Ishikawa (cell line): ENCODE measurements around the gene KIF12.

Source experiments
- CEBPB ChIP-seq: IDR thresholded peaks from 2 replicates; pipeline ENCODE4 v1.6.1; 2012
- CREB1 ChIP-seq: IDR thresholded peaks from 2 replicates; pipeline ENCODE4 v1.6.1; 2012; ENCODE audit warnings: low read depth
- EGR1 ChIP-seq: IDR thresholded peaks from 2 replicates; pipeline ENCODE4 v1.6.1; 2012
- EP300 ChIP-seq: IDR thresholded peaks from 2 replicates; pipeline ENCODE4 v1.6.1; 2012; ENCODE audit warnings: borderline replicate concordance
- FOXM1 ChIP-seq: IDR thresholded peaks from 2 replicates; pipeline ENCODE4 v1.6.1; 2012; ENCODE audit warnings: low read depth, borderline replicate concordance
- MAX ChIP-seq: IDR thresholded peaks from 2 replicates; pipeline ENCODE4 v1.6.1; 2012
- REST ChIP-seq: IDR thresholded peaks from 2 replicates; pipeline ENCODE4 v1.6.1; 2012; ENCODE audit warnings: low read depth, mild to moderate bottlenecking
- TAF1 ChIP-seq: IDR thresholded peaks from 2 replicates; pipeline ENCODE4 v1.6.1; 2012; ENCODE audit warnings: low read depth, mild to moderate bottlenecking
- TCF12 ChIP-seq: IDR thresholded peaks from 2 replicates; pipeline ENCODE4 v1.6.1; 2012; ENCODE audit warnings: low read depth
- YY1 ChIP-seq: IDR thresholded peaks from 2 replicates; pipeline ENCODE4 v1.6.1; 2012; ENCODE audit warnings: low read depth
- TF ChIP-seq, protein P1 (sequence below): IDR thresholded peaks from 2 replicates; pipeline ENCODE4 v1.6.1; 2012

GRCh38 chr9:114055061-114055460 lies 44.0 kb downstream of the KIF12 start:
- TF ChIP-seq REST = no peak
- no peak for TF ChIP-seq CEBPB
- TF ChIP-seq EP300 = no peak
- TF ChIP-seq TCF12 = no peak
- no peak for TF ChIP-seq MAX
- TF ChIP-seq TAF1 = no peak
- TF ChIP-seq YY1 = no peak
- no peak for TF ChIP-seq EGR1
- TF ChIP-seq, protein P1, sequence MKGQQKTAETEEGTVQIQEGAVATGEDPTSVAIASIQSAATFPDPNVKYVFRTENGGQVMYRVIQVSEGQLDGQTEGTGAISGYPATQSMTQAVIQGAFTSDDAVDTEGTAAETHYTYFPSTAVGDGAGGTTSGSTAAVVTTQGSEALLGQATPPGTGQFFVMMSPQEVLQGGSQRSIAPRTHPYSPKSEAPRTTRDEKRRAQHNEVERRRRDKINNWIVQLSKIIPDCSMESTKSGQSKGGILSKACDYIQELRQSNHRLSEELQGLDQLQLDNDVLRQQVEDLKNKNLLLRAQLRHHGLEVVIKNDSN = no peak
- no peak for TF ChIP-seq FOXM1
- no peak for TF ChIP-seq CREB1
